NCI-H2227 (cell line): ENCODE results near the gene PARD3B.
"Not testable (repeated sequence)": the region's sequence is repeated elsewhere in the genome, so short reads cannot be mapped to it uniquely, and the experiment has no call there.

Experiments
- DNase-seq: peaks from one replicate; lab custom pipeline; 2025; ENCODE audit not compliant: unreplicated experiment; lab: John Stamatoyannopoulos, UW

PARD3B gene

DNA sequence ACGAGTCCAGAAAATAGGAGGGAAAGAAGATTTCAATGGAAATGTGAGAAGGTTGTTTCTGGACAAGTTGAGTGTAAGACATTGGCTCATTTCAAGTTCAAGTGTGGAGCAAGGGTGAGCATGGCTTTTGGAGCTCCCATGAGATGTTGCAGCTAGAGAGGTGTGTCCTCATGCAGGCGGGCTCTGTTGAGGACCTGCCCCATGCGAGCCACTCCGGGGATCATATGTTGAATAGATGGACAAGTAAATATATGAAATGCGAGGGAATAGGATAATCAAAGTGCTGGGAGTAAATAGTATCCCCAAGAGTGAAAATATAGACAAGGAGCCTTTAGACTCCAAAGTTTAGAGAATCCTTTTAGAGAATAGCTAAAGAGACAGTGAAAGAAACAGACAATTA is 936.6 kb downstream of the PARD3B start:
- DNase-seq = no peak

DNA sequence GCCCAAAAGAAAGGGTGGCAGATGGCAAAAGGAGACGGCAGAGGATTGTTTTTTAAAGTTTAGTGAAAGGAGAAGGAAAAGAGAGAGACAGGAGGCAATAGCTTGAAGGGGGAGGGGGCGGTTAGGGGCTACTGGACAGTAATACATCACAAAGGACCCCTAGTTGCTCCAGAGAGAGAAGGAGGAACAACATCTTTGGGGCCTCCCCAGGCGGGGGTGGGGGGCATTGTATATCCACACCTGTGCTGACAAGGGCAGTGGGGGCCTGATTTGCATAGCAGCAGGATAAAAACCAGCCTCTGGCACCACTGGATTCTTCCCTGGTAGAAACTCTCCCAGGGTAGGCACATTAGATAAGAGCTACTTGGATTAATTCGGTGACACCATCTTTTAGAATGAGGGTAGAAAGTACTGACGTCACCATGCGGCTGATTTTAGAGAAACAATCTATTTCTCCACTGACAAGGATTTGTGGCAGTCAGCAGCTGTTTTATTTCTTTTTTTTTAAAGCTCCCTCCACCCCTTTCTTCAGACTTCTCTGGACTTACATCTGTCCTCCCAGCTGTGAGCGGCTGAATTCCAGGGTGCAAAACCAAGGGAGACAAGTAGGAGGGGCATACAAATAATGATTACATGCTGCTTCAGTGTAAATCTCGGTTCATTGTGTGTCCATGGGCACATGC is 937.3 kb downstream of the PARD3B start:
- DNase-seq = peak; percentile 26

GRCh38 chr2:205483095-205483494 is 937.8 kb downstream of the PARD3B start:
- no peak for DNase-seq

DNA sequence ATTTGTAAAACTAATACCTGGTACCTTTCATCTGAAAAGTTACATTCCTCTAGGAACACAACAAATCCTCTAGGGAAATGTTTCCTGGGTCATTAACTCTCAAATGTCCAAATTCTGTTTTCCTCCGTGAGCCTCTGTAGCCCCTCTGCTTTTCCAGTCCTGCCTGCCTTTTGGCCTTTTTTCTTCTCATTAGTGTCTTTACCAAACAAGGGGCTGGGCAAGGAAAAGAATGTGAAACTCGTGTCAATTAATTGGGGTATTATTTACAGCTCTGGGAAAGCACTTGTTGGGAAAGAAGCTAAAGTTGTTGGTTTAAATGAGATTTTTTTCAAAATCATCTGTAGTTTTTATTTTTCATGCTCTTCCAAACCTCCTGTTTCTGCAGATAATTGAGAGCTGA is 938.9 kb downstream of the PARD3B start:
- DNase-seq = no peak

DNA sequence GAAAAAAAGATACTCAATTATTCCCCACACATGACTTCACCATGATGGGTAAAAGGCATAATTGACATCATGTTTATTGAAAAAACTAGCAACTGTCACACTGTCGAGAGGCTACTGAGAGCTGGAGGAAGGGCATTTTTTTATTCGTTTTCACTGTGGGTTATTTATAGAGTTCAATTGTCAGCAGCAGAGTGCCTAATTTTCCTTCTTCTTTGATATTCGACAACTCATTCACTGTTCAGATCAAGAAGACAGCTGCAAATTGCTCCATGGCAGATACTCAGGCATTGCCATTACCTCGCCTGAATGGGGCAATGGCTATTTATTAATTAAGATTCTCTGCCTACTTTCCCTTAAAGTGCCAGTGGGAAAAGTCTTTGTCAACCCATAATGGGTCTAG is 939.5 kb downstream of the PARD3B start:
- DNase-seq = peak; percentile 77

DNA sequence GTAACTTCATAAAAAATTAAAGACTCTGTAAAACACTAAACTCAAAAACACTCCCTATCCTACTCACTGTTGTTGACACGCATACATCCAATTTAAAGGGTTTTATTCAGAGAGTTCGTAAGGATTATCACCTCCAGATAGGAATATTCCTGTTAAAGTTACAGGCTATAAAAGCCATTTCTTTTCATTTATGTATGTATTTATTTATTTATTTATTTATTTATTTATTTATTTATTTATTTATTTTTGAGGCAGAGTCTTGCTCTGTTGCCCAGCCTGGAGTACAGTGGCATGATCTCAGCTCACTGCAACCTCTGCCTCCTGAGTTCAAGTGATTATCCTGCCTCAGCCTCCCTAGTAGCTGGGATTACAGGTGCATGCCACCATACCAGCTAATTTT is 948.3 kb downstream of the PARD3B start:
- DNase-seq = not testable (repeated sequence)

GRCh38 chr2:205494537-205495235 is 949.4 kb downstream of the PARD3B start:
- DNase-seq = no peak

DNA sequence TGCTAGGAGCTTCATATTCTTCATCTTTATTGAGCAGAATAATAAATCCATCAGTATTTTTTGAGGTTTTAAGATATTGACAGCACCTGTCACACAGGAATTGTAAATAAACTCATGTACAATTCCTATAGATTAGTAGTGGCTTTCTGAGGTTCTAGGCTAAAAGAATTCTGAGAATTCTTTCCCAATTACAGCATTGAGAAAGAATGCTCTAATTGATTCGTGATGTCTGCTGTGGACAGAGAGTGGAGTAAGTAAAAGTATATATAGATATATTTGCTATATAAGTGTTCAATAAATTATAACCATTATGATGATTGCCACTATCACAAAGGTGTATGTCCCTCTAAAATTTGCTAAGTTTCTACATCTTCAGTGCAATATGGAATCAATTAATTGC is 950.5 kb downstream of the PARD3B start:
- DNase-seq = no peak

DNA sequence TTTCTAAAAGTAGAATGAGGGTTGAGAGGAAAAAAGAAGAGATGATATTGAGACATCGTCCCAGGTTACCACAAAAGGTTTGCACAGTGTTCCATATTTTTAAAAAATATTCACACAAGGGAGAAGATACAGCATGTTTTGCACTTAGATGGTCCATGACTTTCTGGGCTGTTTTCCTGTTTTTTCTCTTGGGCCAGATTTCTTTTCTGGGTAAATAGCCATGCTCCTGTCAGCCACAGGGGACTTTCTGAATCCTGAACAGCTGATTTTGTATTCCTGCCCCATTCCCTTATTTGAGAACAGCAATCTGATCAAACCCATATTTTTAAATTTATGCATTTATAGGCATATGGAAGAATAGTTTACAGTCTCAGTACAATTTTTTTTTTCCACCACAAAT is 951.1 kb downstream of the PARD3B start:
- DNase-seq = no peak

GRCh38 chr2:205496772-205497171 is 951.5 kb downstream of the PARD3B start:
- DNase-seq = no peak

DNA sequence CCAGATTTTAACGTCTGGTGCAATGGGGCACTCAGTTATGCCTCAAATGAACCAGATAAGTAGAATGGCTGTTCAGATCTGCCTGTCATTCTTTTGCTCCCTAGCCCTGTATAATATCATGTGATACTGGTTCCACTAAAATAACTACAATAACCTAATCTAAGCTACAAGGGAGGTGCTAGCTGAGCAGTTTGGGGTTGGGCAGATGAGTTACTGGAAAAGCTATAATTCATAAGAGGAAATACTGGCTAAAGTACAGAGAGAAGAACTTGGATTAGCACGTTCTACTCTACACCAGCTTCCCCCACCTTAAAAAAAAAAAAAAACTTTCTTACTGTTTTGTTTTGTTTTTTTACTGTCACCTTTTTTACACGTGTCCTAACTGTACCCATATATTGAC is 953.7 kb downstream of the PARD3B start:
- no peak for DNase-seq

DNA sequence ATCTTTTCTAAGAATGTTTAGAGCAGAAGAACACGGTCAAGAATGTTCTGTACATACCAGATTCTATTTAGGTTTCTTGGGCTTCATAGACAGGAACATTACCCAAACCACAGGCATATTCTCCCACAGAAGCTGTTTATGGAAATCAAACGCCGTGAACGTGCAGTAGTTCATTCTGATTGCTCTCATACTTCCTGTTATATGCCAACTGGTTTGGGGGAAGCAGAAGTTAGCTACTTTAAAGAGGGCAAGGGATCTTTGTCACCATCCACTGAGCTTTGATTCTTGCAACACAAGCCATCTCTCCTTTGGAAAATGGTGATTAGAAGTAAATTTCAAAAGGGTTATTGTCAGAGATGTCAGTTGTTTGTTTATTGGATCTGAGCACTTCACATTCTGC is 954.8 kb downstream of the PARD3B start:
- DNase-seq = no peak

- DNase-seq = no peak
Observed at GRCh38 chr2:205500951-205501350, 955.7 kb downstream of the PARD3B start.

DNA sequence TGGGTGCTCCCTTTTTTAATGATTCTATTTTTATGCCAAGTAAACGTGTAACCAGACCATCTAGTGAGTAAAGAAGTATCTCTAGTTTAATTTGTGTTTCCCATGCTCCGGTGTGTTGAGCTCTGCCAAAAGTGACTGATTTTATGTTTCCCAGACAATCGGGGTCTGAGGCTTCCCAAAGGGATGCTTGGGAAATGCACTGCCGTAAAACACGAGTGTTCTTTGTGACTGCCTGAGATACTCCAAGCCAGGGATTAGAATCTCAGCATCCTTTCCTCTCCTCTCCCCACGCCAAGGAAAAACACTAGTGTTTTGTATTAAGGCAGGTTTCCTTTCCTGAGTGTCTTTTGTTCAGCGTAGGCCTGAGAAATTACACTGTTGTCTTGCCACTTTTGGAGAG is 956.6 kb downstream of the PARD3B start:
- DNase-seq = no peak

GRCh38 chr2:205505371-205505770 is 960.1 kb downstream of the PARD3B start:
- no peak for DNase-seq

- no peak for DNase-seq
Observed at GRCh38 chr2:205509655-205510054, 964.4 kb downstream of the PARD3B start.

DNA sequence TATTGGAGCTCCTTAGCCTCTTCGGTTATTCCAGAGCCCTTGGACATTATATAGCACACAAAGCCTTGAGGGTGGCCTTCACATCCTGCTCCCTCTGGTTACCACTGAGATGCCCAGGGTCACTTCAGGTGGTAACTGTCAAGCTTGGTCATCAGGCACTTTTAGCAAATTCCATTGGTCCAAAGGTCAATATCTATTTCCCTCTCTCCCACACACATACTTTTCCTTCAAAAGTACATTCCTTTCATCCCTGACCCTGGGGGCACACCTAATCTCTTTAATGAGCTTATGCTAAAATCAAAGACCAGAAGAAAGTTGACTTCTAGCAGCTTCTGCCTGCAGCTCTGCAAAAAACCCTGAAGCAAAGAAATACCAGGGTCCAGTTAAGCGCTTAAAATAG is 965.1 kb downstream of the PARD3B start:
- no peak for DNase-seq

DNA sequence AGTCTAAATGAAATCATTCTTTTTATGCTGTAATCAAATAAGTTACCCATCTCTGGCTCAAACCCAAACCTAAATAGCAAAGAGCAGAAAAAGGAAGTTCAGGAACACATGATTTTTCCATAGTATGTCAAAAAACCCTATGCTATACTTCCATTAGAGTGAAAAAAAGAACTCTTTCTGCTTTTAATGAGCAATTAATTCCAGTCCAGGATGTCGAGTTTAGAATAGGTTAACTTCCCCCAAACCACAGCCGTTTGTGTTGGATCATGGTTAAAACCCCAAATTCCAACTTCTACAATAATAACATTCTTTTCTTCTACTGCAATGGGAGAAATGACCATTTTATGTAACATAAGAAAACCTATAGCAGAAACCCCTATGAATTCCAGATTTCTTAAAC is 965.9 kb downstream of the PARD3B start:
- DNase-seq = no peak

DNA sequence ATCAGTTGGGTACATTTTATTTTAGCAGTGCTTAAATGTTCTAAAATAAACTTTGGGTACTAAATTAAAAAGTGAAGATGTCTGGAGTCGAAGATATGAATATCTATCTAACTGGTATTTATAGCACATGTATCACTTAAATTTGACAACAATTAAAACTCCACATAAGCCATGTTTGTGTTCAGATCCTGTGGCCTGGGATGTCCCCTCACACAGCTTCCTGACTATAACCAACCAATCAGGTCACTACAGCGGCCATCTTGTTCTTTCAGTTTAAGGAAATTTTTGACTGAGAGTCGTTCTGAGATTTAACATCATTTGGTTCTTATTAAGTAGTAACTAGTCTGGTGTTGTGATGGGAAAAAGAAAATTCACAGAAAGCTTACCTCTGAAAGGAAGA is 966.4 kb downstream of the PARD3B start:
- no peak for DNase-seq

- DNase-seq = no peak
Observed at GRCh38 chr2:205520311-205520710, 975.0 kb downstream of the PARD3B start.

DNA sequence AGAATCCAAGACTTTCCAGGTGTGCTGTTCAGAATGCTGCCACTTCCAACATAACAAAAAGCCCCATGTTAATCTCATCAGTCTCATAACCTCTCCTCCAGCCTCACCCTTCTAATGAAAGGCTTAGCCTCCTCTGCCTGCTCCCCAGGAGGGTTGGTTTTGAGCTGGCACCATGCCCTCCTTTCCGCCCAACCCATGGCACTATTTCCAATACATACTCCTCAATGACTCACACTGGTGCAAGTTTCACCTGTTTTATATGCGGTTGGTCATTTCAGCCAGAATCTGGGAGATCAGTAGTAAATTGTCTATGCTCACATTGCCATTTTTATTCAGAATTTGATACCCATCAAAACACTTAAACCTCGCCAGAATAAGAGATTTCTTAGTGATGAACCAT is 979.4 kb downstream of the PARD3B start:
- no peak for DNase-seq

- no peak for DNase-seq
Observed at GRCh38 chr2:205527801-205528200, 982.5 kb downstream of the PARD3B start.

DNA sequence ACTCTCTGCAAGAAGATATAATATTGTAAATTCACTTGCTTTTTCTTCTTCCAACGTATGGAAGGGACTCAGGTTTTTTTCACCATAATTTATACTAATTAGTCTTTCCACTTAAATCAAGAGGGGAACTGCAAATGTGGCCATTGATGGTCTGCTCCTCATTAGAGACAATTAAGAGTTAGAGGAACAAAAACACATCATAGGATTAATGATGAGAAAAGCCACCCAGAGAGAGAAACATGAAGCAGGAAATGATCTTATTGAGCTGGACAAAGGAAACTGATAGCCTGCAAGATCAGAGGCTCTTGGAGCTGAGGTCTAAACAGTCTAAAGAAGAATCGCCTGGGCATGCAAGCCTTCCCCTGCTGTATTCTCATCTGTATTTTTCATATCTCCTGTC is 985.8 kb downstream of the PARD3B start:
- DNase-seq = no peak
